Measurements from ENCODE around the gene KLHL6.

Gene KLHL6

DNA sequence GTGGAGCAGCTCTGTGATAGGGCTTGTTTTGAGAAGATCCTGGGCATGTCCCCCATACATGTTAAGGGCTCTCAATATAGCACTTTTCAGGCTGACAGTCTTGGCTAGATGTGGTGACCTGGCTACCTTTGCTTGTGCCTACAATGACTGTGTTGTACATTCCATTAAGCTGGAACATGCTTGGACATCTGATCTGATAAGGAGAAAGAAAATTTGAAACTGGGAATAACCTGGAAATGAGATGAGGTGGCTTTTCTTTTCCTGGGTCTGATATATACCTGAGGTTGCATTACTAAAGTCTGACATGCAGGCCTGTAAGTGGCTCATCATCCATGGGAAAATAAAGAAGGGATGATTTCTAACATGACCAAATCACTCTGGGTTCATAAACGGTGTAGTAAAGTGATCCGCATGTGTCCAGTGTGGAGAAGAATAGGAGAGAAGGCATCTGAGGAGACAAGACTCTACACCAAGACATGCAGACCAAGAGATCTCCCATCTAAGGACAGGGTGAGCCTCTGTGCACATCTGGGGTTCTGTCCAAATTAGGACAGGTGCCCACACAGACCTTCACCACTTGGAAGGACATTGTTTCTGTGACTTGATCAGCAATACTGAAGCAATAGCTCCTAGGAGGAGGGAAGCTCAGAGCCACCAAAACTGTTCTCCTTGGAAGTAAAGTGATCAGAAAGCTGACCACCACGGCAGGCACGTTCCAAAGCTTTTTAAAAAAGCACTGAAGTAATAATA, 62.0 kb downstream of the KLHL6 start:
- intact Hi-C loops (cut with DNase I), result no loop called here
- peak in 1 of 42 donors; percentile 20 for DNase-seq

DNA sequence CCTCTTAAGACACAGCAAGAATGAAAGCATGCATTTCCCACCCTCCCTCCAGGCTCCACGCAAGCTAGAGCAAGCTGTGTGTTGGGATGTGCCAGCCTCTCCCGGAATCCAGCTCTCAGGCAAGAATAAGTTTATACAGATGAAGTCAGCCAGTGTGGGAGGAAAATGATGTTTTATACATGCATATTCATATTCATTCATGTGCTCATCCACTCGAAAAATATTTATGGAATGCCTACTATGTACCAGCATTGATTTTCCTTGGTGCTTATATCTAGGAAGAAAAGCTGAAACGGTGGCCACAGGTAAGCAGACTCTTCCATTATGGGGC, 62.7 kb downstream of the KLHL6 start:
- intact Hi-C loops (cut with DNase I), result no loop called here
- peak in 13 of 42 donors; percentile 18 to 67 (median 28) for DNase-seq

DNA sequence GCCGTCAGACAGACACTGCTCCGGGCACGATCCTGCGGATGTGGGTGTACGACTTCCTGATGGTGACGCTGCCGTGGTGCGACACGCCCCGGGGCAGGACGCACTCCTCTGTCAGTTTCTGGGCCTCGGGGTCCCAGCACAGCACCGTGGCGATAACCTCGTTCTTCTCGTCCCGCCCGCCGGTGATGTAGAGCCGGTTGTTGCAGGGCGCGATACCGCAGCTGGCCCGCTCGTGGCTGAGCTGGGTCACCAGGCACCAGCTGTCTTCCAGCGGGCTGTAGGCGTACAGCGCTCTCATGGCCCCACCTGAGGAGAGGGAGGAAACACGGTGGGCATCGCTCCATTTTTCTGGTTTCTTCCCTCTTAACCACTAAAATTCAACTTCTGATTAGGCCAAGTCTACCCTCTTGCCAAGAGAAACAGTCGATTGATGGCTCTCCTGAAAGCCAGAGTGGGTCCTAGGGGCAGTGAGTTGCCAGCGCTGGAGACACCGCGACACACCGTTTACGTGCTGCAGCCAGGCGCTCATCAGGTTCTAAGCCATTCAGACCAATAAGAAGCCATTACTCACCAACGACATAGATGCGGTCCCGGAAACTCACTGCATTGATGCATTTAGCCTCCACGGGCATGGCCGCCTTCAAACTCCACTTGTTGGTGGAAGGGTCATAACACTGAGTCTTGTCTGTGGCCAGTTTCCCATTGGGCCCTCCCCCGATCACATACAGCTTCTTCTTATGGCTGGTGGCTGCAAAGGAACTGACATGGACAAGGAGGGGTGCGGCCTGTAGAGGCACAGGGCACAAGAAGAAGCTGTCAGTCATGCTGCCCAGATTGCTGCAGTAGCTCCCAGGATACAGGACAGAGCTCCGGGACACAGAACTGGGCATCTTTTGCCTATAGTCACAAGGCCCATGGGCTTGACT, 63.3 kb downstream of the KLHL6 start:
- intact Hi-C loops (cut with DNase I), result no loop called here
- peak in 4 of 42 donors; percentile 6 to 32 (median 26) for DNase-seq

DNA sequence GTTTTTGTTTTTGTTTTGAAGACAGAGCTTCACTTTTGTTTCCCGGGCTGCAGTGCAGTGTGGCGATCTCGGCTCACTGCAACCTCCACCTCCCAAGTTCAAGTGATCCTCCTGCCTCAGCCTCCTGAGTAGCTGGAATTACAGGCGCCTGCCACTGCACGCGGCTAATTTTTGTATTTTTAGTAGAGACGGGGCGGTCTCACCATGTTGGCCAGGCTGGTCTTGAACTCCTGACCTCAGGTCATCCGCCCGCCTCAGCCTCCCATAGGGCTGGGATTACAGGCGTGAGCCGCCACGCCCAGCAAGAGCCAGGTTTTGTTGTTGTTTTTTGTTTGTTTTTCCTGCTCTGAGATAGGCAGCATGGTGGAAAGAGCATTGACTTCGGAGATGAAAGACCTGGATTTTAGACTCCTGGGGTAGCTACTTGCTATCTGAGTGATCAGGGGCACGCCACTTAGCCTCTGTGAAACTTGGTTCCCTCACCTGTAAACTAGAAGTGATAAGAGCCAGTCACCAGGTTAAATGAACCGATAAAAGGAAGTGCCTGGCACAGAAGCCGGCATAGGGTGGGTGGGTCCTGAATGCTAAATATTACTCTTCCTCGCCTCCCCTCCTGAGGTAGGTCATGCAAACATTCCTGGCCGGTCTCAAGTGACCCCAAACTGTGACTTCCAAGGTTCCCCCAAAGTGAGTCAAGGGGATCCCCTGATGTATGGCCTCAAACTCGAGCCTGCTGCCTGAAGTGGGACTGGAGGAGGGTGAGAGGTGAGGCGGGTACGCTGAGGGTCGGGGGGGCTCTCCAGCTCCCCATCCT, 64.2 kb downstream of the KLHL6 start:
- DNase-seq, result peak in 4 of 42 donors; percentile 1 to 18 (median 8)
- intact Hi-C loops (cut with DNase I), result no loop called here

DNA sequence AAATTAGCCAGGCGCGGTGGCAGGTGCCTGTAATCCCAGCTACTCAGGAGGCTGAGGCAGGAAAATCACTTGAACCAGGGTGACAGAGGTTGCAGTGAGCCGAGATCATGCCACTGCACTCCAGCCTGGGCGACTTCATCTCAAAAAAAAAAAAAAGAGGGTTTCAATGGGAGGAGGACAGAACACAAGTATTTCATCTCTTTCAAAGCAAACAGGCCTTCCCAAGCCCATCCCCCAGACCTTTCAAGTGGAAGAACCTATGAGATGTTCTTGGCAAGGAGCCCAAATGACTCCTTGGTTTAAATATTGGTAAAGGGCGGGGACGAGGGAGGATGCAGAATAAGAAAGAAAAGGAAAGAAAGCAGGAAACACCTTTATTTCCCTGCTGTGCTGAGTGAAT, 64.9 kb downstream of the KLHL6 start:
- DNase-seq, result peak in 2 of 42 donors; percentile 12 to 15
- intact Hi-C loops (cut with DNase I), result no loop called here

- intact Hi-C loops (cut with DNase I), result no loop called here
- DNase-seq, result peak in 3 of 42 donors; percentile 2 to 12 (median 6)
These were observed 65.3 kb downstream of the KLHL6 start for GRCh38 chr3:183490211-183490601.

DNA sequence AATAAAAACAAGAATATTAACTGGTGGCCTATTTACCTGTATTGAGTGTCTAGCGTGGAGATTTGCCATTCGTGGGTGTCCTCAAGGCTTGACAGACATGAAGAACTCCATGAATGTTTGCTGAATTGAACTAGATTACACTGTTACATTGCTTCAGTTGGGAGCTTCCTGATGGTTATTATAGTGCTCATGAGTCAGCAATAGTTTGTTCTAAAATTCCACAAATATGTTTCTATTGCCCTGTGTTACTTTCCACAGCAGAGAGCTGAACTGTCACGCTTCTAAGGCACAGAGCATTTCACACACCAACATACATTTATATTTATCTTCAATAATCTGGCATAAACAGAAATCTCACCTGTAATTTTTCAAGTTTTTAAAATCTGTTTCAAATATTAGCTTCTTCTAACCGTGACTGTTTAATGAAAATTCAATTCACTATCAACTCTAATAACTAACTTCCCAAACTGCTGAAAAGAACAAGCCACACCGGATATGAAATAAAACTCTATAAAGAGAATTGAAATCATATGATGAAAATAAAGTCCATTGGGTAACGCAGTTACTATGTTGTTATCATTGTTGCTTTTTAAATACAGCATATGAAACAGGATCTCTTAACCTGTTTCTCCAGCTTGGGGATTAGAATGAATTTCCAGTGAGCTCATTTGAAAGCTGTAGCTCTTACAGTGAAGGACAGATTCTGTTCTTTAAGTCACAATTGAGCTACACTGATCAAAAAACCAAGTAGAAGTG, 65.9 kb downstream of the KLHL6 start:
- intact Hi-C loops (cut with DNase I), result no loop called here
- DNase-seq, result peak in 1 of 42 donors; percentile 8

DNA sequence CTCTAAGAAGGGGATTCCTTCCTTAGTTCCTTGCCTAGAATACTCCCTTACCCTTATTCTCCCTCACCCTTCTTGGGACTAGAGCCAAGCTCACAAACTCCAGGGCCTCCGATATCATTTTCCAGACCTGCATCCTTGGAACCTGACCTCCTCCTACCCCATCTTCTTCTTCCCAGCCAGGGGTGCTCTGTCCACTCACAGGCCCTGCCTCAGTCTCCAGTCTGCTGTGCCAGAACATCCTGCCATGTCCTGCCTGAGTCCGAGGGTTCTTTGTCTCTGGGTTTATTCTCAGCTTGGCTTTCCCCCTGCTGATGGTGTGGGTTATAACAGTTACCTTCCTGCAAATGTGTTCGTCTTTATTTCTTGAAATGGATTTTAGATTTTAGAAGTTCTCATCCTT, 67.2 kb downstream of the KLHL6 start:
- intact Hi-C loops (cut with DNase I), result no loop called here
- peak in 3 of 42 donors; percentile 9 to 15 (median 15) for DNase-seq

DNA sequence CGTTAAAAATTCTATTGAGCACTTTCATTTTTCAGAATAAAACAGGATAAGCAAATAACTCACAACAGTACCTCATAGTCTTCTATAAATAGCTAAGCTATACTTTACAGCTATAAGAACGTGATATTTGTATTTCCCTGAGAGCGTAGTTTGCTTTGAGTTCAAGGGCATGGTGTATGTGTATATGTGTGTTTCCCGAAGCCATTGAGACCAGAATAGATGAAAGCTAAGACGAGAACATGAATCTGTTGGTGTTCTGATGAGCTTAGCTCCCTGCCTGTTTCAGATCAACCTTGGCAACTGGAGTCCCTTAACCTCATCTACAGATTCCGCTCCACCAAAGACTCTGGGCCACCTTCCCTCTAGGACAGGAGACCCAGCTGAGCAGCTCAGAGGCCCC, 67.6 kb downstream of the KLHL6 start:
- intact Hi-C loops (cut with DNase I), result no loop called here
- DNase-seq, result peak in 4 of 42 donors; percentile 4 to 14 (median 10)

DNA sequence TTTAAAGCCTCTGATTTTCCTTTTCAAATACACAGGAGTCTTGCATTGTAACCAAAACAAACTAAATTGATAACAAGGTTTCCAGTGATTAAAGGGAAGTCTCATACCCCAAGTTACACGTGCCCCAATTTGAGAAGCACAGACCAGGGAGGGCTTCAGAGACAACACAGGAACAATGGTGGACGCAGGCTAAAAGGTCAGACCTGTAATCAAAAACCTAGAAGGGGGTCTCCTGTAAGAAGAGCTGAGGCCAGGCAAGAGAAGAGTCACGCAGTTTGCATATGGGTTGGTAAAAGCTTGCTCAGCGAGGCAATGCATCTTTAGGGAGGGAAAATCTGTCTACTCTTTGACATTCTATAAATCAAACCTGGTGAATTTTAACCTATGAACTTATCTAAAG, 68.5 kb downstream of the KLHL6 start:
- DNase-seq, result peak in 2 of 42 donors; percentile 8 to 9
- intact Hi-C loops (cut with DNase I), result no loop called here

- peak in 3 of 42 donors; percentile 1 to 18 (median 7) for DNase-seq
- intact Hi-C loops (cut with DNase I), result no loop called here
These were observed 69.0 kb downstream of the KLHL6 start for GRCh38 chr3:183486472-183486871.

- peak in 1 of 42 donors; percentile 10 for DNase-seq
- intact Hi-C loops (cut with DNase I), result no loop called here
These were observed 69.9 kb downstream of the KLHL6 start for GRCh38 chr3:183485585-183485984.

DNA sequence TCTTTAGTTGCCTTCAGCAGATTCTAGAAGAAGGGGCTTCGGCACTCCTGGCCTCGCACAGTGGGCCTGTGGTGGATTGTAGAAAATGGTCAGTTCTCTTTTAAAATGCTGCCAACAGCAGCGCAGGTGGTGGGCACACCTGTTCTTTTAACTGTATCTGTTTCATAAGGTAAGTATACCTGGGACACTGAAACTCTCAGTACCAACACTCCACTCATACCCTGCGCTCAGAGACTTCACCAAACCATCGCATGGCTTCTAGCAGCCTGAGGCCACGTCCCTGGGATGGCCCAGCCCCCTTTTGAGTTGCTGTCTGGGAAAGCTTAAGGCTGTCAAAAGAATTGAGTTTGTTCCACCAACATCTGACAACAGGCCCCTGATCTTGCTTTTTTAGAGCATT, 70.4 kb downstream of the KLHL6 start:
- peak in 3 of 42 donors; percentile 9 to 23 (median 23) for DNase-seq

GRCh38 chr3:183484431-183485075, 71.0 kb downstream of the KLHL6 start:
- intact Hi-C loops (cut with DNase I), result no loop called here
- DNase-seq, result peak in 3 of 42 donors; percentile 7 to 14 (median 9)

More for the DNA sequence above, 70.4 kb downstream of the KLHL6 start:
- intact Hi-C loops (cut with DNase I), result no loop called here

DNA sequence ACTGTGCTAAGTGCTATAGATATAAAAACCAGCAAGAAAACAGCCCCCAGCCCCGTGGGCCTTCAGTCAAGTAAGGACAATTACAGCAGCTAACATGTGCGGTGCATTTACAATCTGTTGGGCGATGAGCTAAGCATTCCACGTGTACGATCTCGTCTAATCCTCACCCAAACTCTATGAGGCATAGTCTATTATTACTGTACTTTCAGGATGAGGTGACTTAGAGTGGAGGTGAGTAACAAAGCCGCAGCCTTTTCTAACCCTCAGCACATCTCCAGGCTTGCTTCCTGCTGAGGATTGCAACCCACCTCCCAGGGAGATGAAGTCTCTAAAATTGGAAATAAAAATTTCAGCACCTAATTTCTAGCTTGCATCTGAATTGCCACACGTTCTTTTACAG, 73.9 kb downstream of the KLHL6 start:
- DNase-seq, result peak in 1 of 42 donors; percentile 20
- intact Hi-C loops (cut with DNase I), result no loop called here

DNA sequence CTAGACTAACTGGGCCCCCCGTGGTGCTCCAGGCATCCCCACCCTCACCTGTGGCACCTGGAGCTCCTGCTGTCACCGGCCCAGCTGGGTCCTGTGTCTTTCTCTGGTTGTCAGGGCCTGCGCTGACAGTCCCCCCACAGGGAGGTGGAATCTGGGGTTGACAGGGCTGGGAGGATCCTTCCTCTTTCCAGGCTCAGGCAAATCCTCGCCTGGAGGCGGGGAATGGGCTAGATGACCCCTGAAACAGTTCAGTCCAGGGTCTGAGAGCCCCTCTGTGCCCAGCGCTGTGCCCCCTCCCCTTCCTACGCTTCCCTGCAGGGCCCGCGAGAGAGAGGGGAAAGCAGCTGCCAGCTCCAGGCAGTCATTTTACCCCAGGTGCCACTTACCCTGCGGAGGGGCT, 77.0 kb downstream of the KLHL6 start:
- peak in 2 of 42 donors; percentile 6 to 25 for DNase-seq
- intact Hi-C loops (cut with DNase I), result no loop called here

- DNase-seq, result peak in 2 of 42 donors; percentile 5 to 11
- intact Hi-C loops (cut with DNase I), result no loop called here
These were observed 77.6 kb downstream of the KLHL6 start for GRCh38 chr3:183477801-183478456.
